Activated effector memory CD4-positive, alpha-beta T cell treated with anti-CD3 and anti-CD28 coated beads, Interleukin-2, amount 50 U/mL, for 16 hours (primary cell): ENCODE data around the gene HIPK1.

Experiments used
- DNase-seq: peaks from one replicate; pipeline ENCODE4 v3.0.0-alpha.2; 2020

Gene HIPK1

DNA sequence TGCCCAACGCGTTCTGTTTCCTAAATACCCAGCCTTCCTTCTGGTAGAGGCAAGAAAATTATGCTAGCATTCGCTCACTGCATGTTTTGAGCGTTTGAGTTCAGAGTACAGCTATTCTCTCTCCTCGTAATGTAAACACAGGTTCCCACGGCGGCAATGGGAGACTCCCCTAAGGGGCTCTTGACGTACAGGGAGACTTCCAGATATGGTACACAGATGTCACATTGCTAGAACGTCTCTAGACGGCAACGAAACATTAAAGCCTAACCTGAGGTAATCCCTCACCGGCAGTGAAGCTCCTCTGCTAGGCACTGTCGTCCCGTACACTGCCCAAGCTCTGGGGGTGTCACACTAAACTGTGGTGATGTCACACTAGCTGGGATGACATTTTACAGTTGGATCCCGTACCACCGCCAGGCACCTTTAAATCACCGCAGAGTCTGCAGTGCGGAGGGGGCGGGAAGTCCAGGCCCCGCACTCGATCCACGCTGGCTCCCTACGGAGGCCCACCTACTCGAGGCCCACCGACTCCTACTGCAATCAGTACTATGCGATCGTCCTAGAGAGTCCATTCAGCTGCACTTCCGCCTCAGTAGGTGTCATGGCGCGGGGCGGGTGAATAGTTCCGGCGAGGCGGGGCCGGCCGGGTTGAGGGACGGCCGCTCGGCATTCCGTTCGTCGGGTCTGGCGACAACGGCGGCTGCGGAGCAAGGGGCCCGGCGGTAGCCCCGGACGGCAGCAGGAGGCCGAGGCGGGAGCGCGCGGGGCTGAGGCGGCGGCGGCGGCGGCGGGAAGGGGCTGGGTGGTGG, at the start of gene HIPK1:
TSS of gene HIPK1 (plus strand) at position 384 of the 809 bp plus-strand sequence.
- DNase-seq = peak; percentile 97

DNA sequence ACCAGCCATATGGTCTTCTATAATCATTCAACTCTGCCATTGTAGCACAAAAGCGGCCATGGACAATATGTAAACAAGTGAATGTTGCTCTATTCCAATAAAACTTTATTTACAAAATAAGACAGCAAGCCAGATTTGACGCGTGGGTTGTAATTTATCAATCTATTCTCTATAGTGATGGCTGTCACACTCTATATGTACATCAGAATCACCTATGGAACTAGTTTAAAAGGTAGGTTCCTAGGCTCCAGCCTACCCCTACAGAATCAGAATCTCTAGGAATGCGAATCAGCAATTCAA, 49.4 kb upstream of the HIPK1 start:
- DNase-seq = no peak

DNA sequence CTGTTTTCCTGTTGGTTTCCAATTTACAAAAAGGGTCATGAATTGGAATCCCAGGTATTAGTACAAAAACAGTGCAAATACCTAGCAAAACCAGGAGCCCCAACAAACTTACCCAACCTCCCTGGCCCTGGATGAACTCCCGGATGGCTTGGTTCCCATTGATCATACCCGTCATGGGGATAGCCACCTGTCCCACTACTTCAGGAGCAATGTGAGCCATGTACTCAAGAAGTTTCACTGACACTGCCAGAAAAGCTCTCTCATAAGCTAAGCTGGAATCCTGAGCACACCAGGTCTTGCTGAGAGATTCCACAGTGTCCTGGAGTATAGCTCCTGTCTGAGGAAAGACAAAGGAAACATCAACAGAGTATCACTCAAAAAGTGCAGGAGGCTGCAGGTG, 47.5 kb upstream of the HIPK1 start:
- no peak for DNase-seq

DNA sequence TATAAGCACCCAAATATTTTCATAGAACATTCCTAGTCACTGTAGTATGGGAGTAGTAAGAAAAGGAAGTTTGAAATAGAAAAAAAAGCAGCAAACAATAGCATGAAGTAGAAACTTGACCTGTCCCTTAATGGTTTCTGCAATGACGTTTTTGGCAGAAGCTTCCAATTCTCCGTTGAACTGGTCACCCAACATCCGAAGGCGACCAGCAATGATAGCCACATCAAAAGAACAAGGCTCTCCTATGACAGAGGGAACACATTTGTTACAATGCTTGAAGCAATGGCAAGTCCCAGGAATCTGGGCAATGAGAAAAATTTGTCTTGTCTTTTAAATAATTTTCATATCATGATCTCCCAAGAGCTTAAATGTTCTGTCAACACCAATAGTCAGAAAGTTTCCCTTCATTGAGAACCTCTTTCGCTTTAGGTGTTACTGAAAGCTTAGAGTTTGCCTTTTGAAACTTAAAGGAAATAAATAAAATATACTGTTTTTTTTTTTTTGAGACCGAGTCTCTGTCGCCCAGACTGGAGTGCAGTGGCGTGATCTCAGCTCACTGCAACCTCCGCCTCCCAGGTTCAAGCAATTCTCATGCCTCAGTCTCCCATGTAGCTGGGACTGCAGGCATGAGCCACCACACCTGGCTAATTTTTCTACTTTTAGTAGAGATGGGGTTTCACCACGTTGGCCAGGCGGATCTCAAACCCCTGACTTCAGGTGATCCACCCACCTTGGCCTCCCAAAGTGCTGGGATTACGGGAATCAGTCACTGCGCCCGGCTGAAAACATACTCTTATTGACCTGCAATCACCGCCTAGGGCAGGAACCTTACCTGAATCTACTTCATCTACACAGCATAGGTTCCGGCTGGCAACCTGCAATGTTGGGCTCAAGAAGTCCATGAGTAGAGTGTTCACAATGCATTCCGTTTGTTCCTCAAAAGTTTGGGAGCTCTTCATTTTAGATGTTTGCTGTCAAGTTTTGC, 42.4 kb upstream of the HIPK1 start:
- DNase-seq = no peak

DNA sequence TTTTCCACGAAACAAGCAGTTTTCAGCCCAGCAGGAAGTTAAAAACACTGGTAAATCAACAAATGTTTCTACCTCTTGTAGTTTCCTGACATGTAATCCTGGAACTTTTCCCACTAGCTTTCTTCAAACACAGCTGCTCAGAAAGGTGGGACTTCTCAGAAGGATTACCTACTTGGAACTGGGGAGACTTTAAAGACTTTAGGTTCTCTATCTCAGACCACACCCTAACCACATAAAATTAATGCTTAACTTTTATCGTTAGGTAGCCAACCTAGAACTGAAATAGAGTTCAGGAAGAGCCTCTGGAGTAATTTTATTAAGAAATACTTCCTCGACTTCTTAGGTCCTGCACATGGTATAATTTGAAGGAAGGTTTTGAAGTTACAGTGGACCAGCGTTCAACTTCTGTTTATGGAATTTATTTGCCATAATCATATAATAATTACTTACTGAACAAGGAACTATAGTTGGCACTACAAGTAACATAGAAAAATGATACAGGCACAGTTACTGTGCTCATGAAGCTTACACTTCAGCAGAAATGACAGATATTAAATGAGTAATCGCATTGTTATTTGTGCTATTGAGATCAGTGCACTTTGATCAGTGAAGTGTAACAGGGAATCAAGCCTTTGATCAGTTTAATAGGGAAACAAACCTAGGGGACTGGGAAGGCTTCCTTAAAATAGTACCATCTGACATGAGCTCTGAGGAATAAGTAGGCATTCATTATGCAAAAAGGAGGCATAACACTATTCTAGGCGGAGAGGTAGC, 41.5 kb upstream of the HIPK1 start, which contains the start of gene BCL2L15:
TSS of gene BCL2L15 (minus strand) at position 180 of the 774 bp plus-strand sequence. CDS start 206 bp downstream, outside the sequence.
- no peak for DNase-seq

DNA sequence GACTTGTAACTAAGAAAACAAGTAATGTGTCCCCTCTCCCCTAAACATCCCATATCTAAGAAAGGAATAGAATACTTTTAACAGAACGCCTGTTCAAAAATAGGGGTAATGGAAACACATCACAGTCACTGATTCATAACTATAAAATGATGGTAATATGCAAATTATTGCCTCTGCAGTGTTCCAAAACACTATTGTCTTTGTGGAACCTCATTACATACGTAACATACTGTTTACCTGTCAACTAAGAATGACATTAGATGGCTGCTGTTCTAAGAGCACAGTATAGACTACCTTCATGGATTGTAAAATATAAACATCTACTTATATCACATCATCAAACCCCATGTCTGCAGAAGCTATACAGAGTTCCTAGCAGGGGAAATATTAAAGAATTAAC, 38.3 kb upstream of the HIPK1 start:
- DNase-seq = no peak

DNA sequence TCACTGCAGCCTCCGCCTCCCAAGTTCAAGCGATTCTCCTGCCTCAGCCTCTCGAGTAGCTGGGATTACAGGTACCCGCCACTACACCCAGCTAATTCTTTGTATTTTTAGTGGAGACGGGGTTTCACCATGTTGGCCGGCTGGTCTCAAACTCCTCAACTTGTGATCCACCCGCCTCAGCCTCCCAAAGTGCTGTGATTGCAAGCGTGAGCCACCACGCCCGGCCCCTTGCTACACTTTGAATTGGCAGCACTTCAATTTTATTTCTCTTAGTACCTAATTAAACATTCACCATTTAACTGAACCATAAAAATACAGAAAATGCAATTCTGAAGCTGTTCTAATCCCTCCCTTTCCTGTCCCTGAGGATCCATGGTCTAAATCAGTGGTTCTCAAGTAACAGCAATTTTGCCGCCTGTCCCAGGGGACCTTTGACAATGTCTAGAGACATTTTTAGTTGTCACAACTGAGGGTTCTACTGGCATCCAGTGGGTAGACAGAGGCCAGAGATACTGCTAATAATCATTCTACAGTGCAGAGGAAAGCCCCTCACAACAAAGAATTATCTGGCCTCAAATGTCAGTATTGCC, 37.4 kb upstream of the HIPK1 start:
- no peak for DNase-seq

DNA sequence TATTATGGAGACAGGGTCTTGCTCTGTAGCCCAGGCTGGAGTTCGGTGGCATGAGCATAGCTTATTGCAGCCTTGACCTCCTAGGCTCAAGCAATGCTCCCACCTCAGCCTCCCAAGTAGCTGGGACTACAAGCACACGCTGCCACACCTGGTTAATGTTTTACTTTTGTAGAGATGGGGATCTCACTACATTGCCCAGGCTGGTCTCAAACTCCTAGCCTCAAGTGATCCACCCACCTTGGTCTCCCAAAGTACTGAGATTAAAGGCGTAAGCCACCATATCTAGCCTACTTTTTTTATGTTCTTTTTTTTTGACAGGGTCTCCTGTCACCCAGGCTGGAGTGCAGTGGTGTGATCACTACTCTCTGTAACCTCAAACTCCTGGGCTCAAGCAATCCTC, 35.9 kb upstream of the HIPK1 start:
- no peak for DNase-seq

DNA sequence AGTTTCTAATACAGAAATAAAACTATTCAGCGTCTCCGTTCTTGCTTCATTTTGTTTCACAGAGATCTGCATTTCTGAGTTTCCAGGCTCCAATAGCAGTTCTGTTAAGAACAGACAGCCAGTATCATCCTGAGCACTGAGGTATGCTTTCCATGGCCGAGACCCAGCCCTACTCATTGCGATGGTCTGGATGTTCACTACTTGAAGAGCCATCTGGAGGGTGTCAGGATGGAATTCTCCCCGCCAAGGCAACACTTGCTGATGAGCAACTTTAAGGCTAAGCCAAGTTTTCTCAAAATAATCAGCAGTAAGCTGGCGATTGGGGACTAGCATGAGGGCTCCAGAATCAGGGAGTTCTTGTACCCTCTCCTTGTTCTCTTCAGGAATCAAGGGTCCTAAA, 34.0 kb upstream of the HIPK1 start:
- DNase-seq = no peak

DNA sequence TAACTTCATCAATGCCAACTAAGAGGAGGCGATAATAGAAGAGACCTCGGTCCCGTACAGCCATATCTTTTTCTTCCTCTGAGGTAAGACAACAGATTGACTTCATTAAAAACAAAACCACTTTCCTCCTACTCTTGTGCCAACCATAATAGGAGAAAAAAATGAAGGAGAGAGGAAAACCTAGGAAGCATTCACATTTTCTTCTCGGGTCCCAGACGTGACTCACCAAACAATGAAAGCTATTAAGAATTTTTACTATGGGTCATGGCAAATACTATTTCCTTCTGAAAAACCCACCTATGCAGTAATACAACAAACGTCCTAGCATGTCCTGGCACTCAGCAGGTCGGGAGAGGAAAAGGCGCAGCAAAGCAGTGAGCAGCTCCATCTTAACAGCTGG, 33.2 kb upstream of the HIPK1 start:
- no peak for DNase-seq

DNA sequence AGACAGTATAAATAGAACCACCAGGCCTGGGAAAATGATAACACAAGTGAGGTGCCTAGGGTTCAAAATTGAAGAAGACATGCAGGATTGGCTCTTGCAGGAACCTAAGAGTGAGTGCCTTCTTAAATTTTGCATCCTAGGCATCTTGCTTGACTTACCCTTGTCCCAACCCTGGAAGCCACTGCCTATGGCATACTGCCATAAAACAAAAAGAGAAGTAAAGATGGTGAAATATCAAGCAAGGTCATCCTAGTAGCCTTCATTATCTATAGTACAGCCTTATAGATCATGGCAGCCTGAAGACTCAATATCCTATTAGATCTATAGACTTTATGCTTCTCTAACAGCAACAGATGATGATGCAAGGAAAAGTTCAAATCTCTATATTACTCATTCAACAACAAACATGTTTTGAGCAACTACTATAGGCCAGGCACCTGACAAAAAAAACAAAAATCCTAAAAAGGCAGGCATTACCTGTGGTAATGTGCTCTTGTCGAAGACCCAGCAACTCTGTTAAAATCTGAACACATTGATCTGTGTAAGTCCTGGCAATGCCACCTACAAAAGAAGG, 30.8 kb upstream of the HIPK1 start:
- no peak for DNase-seq

DNA sequence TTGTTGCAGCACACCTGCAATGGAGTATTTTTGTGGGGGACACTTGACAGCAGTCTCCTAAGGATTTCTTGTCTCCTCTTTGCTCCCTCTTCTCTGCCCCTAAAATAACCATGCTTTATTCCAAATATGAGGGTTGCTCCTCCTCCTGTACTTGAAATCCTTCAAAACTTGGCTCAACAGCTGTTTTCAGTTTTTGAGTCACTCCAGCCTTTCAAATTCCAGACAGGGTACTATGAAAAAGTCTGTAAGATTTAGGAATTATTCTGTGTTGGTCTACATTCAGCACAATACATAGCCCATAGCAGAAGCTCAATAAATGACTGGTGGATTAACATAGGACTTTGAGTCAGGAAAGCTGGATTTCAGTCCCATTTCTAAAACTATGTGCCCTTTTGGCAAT, 30.0 kb upstream of the HIPK1 start:
- no peak for DNase-seq

DNA sequence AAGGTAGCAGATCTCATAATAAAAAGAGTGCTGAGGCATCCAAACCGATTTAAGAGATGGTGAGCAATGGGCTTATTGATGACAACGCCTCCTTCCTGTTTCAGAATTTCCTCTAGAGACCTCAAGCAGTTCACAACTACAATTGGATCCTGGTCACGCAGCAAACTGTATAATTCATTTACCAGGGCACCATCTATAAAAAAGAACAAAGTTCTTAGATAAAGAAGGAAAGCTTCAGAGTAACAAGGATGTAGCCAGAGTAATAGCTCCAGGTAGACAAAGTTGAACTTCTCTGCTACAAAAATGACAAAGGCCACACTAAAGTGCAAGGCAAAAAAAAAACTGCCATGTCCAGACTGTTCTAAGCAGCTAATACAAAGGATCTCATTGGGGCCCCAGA, 27.9 kb upstream of the HIPK1 start:
- no peak for DNase-seq

DNA sequence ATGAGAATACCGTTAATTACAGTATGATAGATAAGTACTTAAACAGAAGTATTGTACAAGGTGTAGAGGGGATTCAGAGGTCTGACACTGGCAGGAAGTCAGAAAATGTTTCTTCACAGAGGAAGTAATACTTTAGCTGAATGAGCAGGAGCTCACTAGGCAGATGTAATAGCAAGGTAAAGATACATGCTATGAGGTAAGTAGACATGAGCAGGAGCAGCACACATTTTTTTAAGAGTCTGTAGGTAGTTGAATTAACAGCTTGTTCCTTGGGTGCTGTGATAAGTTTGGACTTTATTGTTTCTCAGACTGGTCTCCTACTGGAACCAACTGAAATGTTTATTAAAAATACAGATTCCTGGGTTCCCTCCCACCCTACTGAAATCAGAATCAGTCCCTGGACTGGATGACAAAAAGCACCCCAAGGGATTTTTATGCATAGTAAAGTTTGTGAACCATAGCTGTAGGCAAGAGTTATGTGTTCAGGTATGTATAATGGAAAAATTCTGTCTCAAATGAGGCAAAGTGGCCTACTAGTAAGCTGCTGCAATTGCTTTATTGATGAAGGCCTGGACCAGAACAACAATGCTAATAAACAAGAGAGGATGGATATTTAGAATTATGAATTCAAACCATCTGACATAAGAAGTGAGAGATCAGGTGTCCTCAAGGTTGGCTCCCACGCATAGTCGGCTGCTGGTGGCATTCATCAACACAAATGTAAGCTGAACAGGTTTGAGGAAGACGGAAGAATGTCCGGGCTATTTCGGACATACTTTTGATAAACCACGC, 25.4 kb upstream of the HIPK1 start:
- peak; percentile 67 for DNase-seq

DNA sequence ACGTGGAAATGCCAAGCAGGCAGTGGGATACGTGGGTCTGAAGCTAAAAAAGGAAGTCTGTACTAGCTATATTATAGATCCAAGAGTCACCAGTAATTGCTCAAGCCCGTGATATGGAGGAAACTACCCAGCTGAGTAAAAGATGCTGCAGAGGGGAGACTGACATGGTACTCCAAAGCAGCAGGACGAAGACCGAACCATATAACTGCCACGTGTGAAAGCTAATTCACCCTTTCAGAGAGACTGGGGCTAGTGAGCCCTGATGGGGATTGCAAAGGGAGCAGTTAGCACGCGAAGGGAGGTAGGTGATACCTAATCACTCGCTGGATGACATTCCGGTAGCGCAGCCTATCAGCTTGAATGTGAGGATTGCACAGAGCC, 24.8 kb upstream of the HIPK1 start:
- no peak for DNase-seq

DNA sequence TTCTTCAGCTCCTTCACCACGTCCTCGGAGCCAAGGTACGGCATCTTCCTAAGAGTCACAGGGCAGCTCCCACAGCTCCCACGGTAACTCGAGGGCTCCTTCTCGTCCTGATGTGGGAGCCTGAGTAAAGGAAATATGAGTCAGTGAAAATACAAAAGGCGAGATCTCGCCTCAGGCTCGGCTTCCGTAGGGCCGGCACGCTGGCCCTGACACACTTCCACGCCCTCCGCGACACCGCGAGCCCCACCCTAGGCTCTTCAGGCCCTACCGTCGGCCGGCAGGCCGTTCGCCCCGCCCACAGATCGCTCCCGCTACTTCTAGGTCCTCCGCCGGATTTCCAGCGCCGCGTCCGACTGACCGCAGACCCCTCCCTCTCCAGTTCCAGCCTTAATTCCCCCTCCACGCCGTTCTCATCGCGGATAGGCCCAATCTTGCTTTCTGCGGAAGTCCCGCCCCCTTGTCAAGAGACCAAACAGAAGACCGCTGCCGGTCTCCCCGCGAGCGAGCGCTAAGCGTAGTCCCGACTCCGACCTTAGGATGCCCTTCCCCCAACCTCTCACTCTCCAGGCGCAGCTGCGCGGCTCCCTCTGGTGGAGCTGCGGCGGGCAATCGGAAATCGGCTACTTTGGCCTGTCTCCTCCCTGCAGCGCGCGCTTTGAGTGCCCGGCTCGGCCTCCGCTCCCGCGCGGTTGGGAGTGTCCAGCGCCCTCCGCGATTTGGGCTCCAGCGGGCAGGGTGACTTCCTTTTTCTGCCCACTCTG, 24.3 kb upstream of the HIPK1 start, which contains the start of the genes AP4B1 and DCLRE1B:
TSS of gene AP4B1 (minus strand) at position 126 of the 761 bp plus-strand sequence. CDS start at position 44, 82 bp downstream.
TSS of gene DCLRE1B (plus strand) at position 653 of the 761 bp plus-strand sequence. CDS start 261 bp downstream, outside the sequence.
- peak; percentile 99 for DNase-seq

DNA sequence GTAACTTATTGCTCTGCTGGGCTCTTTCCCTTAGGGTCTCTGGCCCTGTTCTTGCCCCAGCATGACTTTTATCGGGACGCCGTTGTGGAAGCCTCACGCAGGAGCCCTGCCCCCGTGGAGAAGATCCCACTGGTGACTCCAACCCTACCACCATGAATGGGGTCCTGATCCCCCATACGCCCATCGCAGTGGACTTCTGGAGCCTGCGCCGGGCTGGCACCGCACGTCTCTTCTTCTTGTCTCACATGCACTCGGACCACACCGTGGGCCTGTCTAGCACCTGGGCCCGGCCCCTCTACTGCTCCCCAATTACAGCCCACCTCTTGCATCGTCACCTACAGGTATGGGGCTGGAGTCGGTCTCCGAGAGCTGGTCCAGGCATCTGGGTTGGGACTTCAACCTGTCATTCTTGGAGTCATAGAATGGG, 23.7 kb upstream of the HIPK1 start:
- DNase-seq = no peak

DNA sequence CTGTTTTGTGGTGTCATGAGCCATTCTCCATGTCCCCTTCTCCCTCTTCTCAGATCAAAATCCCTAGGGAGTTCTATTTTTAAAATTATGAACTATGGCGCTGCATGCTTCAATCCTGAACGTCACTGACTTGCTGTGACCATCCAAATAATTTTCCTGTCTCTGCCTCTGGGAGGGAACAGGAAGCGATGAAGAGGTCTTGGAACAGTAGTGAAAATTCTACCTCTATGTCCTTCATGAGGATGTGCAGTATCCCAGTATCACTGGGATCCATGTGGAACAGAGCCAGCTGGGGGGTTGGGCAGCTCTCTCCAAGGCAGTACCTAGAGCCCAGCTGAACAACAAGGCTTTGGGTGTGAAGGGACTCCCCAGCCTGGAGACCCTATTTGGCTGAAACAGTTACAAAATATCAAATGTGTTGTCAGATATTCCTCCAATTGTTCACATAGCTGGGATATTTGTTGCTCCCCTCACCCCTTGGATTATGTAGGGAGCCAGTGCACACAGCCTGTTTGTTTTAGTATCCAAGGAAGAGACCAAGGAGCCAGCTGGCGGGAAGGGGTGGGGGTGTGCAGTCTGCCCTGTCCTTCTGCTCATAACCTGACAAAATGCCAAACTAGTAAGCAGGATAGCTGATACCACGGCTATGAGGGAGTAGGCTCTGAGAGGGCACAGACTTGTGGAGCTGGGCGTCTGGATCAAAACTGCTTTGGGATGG, 16.4 kb upstream of the HIPK1 start:
- no peak for DNase-seq

DNA sequence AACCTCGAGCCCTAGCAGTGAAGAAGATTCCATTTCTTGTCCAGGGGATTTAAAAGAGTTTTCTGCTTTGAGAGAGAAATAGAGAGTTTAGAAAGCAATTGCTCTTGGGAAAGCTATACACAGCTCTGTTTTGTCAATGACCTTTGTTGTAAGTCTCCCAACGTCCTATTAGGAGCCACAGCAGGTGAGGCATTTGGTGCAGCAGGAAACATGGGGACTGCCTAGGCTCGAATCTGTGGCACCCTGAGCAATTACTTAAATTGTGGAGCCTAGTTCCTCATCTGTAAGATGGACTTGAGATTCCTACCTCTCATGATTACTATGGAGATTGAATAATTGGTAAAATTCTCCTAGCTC, 15.8 kb upstream of the HIPK1 start:
- no peak for DNase-seq
